H1 (cell line): ENCODE measurements around the gene HRH3. TPM values are rescaled to one million over a fixed set of nuclear protein-coding genes. Genes with fewer than 3 reads are reported as not detected.
A peak's percentile ranks its signal among the peaks of the same experiment; 100 is the strongest.

Experiments
- CTCF ChIA-PET: fragments of 300-600 bp; sonication (Branson Sonifier 250); formaldehyde crosslinking; loops from one replicate; lab custom pipeline; 2021; ENCODE audit not compliant: partially characterized antibody; lab: Charles Lee
- POLR2A ChIA-PET: fragments of 300-600 bp; sonication (Branson Sonifier 250); formaldehyde crosslinking; loops from one replicate; lab custom pipeline; 2021; ENCODE audit warnings: inconsistent platforms; ENCODE audit not compliant: partially characterized antibody; lab: Charles Lee
- DNase-seq, 2 experiments: peaks; one replicate each; pipeline versions ENCODE4 v3.0.0 to v3.0.0-alpha.2; 2010 to 2022; ENCODE audit warnings: low spot score in 2 of 2, low read depth in 1 of 2, mixed read lengths in 1 of 2
- FAIRE-seq: peaks from 2 replicates; lab custom pipeline; 2011; peaks lifted over from hg19 to GRCh38; lab: Jason Lieb, UNC
- H2AFZ ChIP-seq: 2 replicates; pipeline ENCODE4 v1.8.1; 2012; ENCODE audit warnings: low read length, inconsistent platforms
- H2AK5ac ChIP-seq: 2 replicates; pipeline ENCODE4 v1.6.1; 2013; ENCODE audit warnings: low read depth, low read length
- H2BK120ac ChIP-seq: replicated peaks from 2 replicates; pipeline ENCODE3; 2013; ENCODE audit warnings: low read depth, low read length, inconsistent platforms
- H2BK12ac ChIP-seq: 2 replicates; pipeline ENCODE4 v1.6.1; 2013; ENCODE audit warnings: low read depth, low read length
- H2BK15ac ChIP-seq: 2 replicates; pipeline ENCODE4 v1.6.1; 2013; ENCODE audit warnings: low read length
- H2BK20ac ChIP-seq: 2 replicates; pipeline ENCODE4 v1.6.1; 2013; ENCODE audit warnings: low read length
- H2BK5ac ChIP-seq: 2 replicates; pipeline ENCODE4 v1.6.1; 2013; ENCODE audit warnings: low read depth, low read length
- H3K14ac ChIP-seq: 2 replicates; pipeline ENCODE4 v1.6.1; 2013; ENCODE audit warnings: inconsistent platforms; ENCODE audit not compliant: insufficient read length
- H3K18ac ChIP-seq: 2 replicates; pipeline ENCODE4 v1.6.1; 2013; ENCODE audit warnings: low read length; ENCODE audit errors: extremely low read depth
- H3K23ac ChIP-seq: 2 replicates; pipeline ENCODE4 v1.6.1; 2013; ENCODE audit warnings: inconsistent platforms; ENCODE audit not compliant: insufficient read length
- H3K23me2 ChIP-seq: 2 replicates; pipeline ENCODE4 v1.6.1; 2013; ENCODE audit warnings: low read depth, low read length
- H3K27ac ChIP-seq: 2 replicates; pipeline ENCODE4 v1.6.1; 2011; ENCODE audit warnings: low read depth, low read length, inconsistent platforms
- H3K27me3 ChIP-seq, 4 experiments: replicated peaks in 1 of 4; 1 replicate in 1 of 4; 2 replicates in 3 of 4; pipeline versions ENCODE4 v1.6.1 to v1.8.1; 2011 to 2013; ENCODE audit warnings: low read length in 3 of 4, mild to moderate bottlenecking in 3 of 4, inconsistent platforms in 2 of 4, mixed read lengths in 2 of 4, moderate library complexity in 1 of 4; ENCODE audit not compliant: control insufficient read depth in 3 of 4, insufficient read depth in 3 of 4; ENCODE audit errors: extremely low read depth in 1 of 4
- H3K36me3 ChIP-seq, 4 experiments: 2 replicates each; pipeline versions ENCODE4 v1.6.1 to v1.8.1; 2011 to 2013; ENCODE audit warnings: mild to moderate bottlenecking in 4 of 4, low read length in 3 of 4, moderate library complexity in 2 of 4, control low read depth in 1 of 4, inconsistent platforms in 1 of 4; ENCODE audit not compliant: insufficient read depth in 4 of 4, control insufficient read depth in 2 of 4
- H3K4ac ChIP-seq: replicated peaks from 2 replicates; pipeline ENCODE3; 2013; ENCODE audit warnings: low read length, low read depth, mixed read lengths, inconsistent platforms; ENCODE audit not compliant: insufficient read length
- H3K4me1 ChIP-seq, 4 experiments: replicated peaks in 1 of 4; 1 replicate in 1 of 4; 2 replicates in 3 of 4; pipeline versions ENCODE4 v1.6.1 to v1.8.1; 2011 to 2013; ENCODE audit warnings: low read length in 3 of 4, inconsistent platforms in 2 of 4, mixed read lengths in 1 of 4; ENCODE audit not compliant: insufficient read depth in 4 of 4, control insufficient read depth in 3 of 4
- H3K4me2 ChIP-seq, 2 experiments: 2 replicates each; pipeline versions ENCODE4 v1.6.1 to v1.8.1; 2011 to 2013; ENCODE audit warnings: low read depth in 2 of 2, low read length in 2 of 2, control low read depth in 1 of 2, inconsistent platforms in 1 of 2, mild to moderate bottlenecking in 1 of 2; ENCODE audit not compliant: insufficient read depth in 1 of 2
- H3K4me3 ChIP-seq, 4 experiments: fragments of 200-600, 300-600 bp in 1 of 4; sonication (generic), shearing (Covaris generic), sonication (Bioruptor Twin) in 1 of 4; 2 replicates each; pipeline versions ENCODE4 v1.5.1 to v1.8.1; 2011 to 2016; ENCODE audit warnings: low read length in 4 of 4, low read depth in 3 of 4, control low read depth in 2 of 4, inconsistent platforms in 2 of 4, mild to moderate bottlenecking in 2 of 4, mixed read lengths in 1 of 4, moderate library complexity in 1 of 4; ENCODE audit not compliant: insufficient read depth in 2 of 4; ENCODE audit errors: extremely low read depth in 1 of 4
- H3K56ac ChIP-seq: replicated peaks from 2 replicates; pipeline ENCODE3; 2013; ENCODE audit warnings: low read depth, mild to moderate bottlenecking, mixed read lengths, low read length, inconsistent platforms; ENCODE audit not compliant: insufficient read length
- H3K79me1 ChIP-seq: 2 replicates; pipeline ENCODE4 v1.6.1; 2013; ENCODE audit warnings: low read depth, low read length, control low read depth
- H3K79me2 ChIP-seq, 2 experiments: 2 replicates each; pipeline versions ENCODE4 v1.6.1 to v1.8.1; 2012 to 2013; ENCODE audit warnings: low read length in 2 of 2, mild to moderate bottlenecking in 2 of 2, inconsistent platforms in 1 of 2; ENCODE audit not compliant: insufficient read depth in 2 of 2, control insufficient read depth in 1 of 2
- H3K9ac ChIP-seq, 4 experiments: replicated peaks in 1 of 4; 1 replicate in 1 of 4; 2 replicates in 3 of 4; pipeline versions ENCODE4 v1.6.1 to v1.8.1; 2011 to 2013; ENCODE audit warnings: low read depth in 3 of 4, low read length in 3 of 4, control low read depth in 2 of 4, mild to moderate bottlenecking in 2 of 4, moderate library complexity in 2 of 4, inconsistent platforms in 1 of 4; ENCODE audit errors: extremely low read depth in 1 of 4
- H3K9me3 ChIP-seq, 2 experiments: 2 replicates each; pipeline versions ENCODE4 v1.6.1 to v1.8.1; 2012 to 2013; ENCODE audit warnings: mild to moderate bottlenecking in 2 of 2, moderate library complexity in 2 of 2, control low read depth in 1 of 2, inconsistent platforms in 1 of 2, low read depth in 1 of 2, low read length in 1 of 2, mixed read lengths in 1 of 2; ENCODE audit not compliant: insufficient read depth in 2 of 2
- H4K20me1 ChIP-seq, 2 experiments: replicated peaks in 1 of 2; 2 replicates each; pipeline versions ENCODE3 to v1.8.1; 2011 to 2013; ENCODE audit warnings: inconsistent platforms in 2 of 2, low read length in 2 of 2, mild to moderate bottlenecking in 1 of 2; ENCODE audit not compliant: insufficient read depth in 2 of 2, control insufficient read depth in 1 of 2
- H4K5ac ChIP-seq: 2 replicates; pipeline ENCODE4 v1.6.1; 2013; ENCODE audit warnings: low read length, low read depth, mixed read lengths, inconsistent platforms; ENCODE audit not compliant: insufficient read length
- H4K8ac ChIP-seq: 2 replicates; pipeline ENCODE4 v1.8.0; 2013; ENCODE audit warnings: mild to moderate bottlenecking, moderate library complexity, low read length, inconsistent platforms; ENCODE audit not compliant: insufficient read depth; ENCODE audit errors: extremely low read depth
- H4K91ac ChIP-seq: replicated peaks from 2 replicates; pipeline ENCODE3; 2013; ENCODE audit warnings: low read length, mixed read lengths, inconsistent platforms; ENCODE audit not compliant: insufficient read length
- ATF2 ChIP-seq: IDR thresholded peaks from 2 replicates; pipeline ENCODE4 v1.6.1; 2012; ENCODE audit warnings: low read length, inconsistent platforms
- HDAC2 ChIP-seq, 2 experiments: fragments of 300-600 bp in 1 of 2; sonication (generic) in 1 of 2; IDR thresholded peaks; 2 replicates each; pipeline ENCODE4 v1.6.1; 2011 to 2012; ENCODE audit warnings: low read depth in 2 of 2, low read length in 2 of 2, mild to moderate bottlenecking in 2 of 2, moderate library complexity in 2 of 2, borderline replicate concordance in 1 of 2, inconsistent platforms in 1 of 2
- KDM1A ChIP-seq: fragments of 200-600, 300-600 bp; sonication (generic); IDR thresholded peaks from 2 replicates; pipeline ENCODE4 v1.7.1; 2016; ENCODE audit warnings: mild to moderate bottlenecking, low read length, borderline replicate concordance
- SAP30 ChIP-seq: fragments of 300-600 bp; sonication (generic); IDR thresholded peaks from 2 replicates; pipeline ENCODE4 v1.7.1; 2012; ENCODE audit warnings: low read length, moderate library complexity, mild to moderate bottlenecking, inconsistent platforms; ENCODE audit not compliant: insufficient read depth, insufficient replicate concordance
- WGBS, 2 experiments: shearing (Covaris generic) in 1 of 2; methylation state at CpG; one replicate each; pipeline versions ENCODE4 v1.1.6 to v1.1.7; 2013 to 2015; ENCODE audit warnings: low lambda C conversion rate in 2 of 2, mixed read lengths in 2 of 2, inconsistent platforms in 1 of 2, low coverage in 1 of 2, missing lambda C conversion rate in 1 of 2; ENCODE audit not compliant: insufficient replicate concordance in 2 of 2, insufficient coverage in 1 of 2, insufficient read length in 1 of 2; ENCODE audit errors: extremely low coverage in 1 of 2, missing lambda C conversion rate in 1 of 2; 5-methylcytosine and 5-hydroxymethylcytosine counted together
- polyA plus RNA-seq, 7 experiments: library from polyadenylated mRNA; depleted of rRNA in 3 of 7; stranded (reverse) in 5 of 7; unstranded in 2 of 7; fragments of >200 nt in 5 of 7; fragments of 200-250 nt in 2 of 7; gene quantifications; 1 replicate in 5 of 7; 2 replicates in 1 of 7; 4 replicates in 1 of 7; pipeline versions ENCODE4 v1.2.1 to v1.2.3, GENCODE V29; 2011 to 2013; ENCODE audit warnings: missing spikeins in 2 of 7, mixed read lengths in 2 of 7
- total RNA-seq: library from RNA; stranded (reverse); fragmentation: NEBNext Ultra II Directional; extraction: Animal tissue kit (Norgen Biotek cat#: 25700); gene quantifications from 2 replicates; pipeline ENCODE4 v1.2.1, GENCODE V29; 2021

Gene HRH3
- total and polyA plus RNA-seq, 2 of the 8 experiments (the other 6 are each of a cell fraction or from before 2014, with no cell fraction given): 2.0 to 4.5 TPM

- no peak overlapping the region for H2AFZ ChIP-seq
- TF ChIP-seq SAP30: no peak
- 0 out of 4 replicates have a peak, but pooled peaks of 1 of the 2 experiments have one; percentile 45 for TF ChIP-seq HDAC2 (IDR thresholded peaks at IDR 0.05; ENCODE audit: borderline replicate concordance in 1 of 2, low read depth in 2 of 2, low read length in 2 of 2)
- TF ChIP-seq ATF2: no peak
- peak; percentile 95 for TF ChIP-seq KDM1A
- no peak overlapping the region for H3K14ac ChIP-seq
- no peak overlapping the region for H2BK15ac ChIP-seq
- no peak for DNase-seq
- H3K23ac ChIP-seq: no peak overlapping the region
- 0 out of 2 replicates have a peak, but pooled peaks cover 2% of the 10 kb centered on the region for H3K79me1 ChIP-seq
- no peak overlapping the region for H3K56ac ChIP-seq
- no peak overlapping the region for H2BK5ac ChIP-seq
- peaks cover 0 to 5% (median 4%) of the 10 kb centered on the region in 4 experiments; a peak in 3 of 7 replicates for H3K4me1 ChIP-seq
- H3K4ac ChIP-seq: no peak overlapping the region
- FAIRE-seq: no peak
- H3K4me3 ChIP-seq: no peak overlapping the region
- peaks cover 0 to 3% (median 0%) of the 10 kb centered on the region in 4 experiments; a peak in 3 of 7 replicates for H3K27me3 ChIP-seq
- no peak overlapping the region for H3K9ac ChIP-seq
- WGBS, 2 experiments: 92% methylated on average over 4 of the region's 4 CpGs; no CpG with 5 or more reads in 1 of the 2 experiments
- peak overlapping the region; percentile 16; the same call in 1 of the 2 replicates for H2AK5ac ChIP-seq
- no peak overlapping the region for H3K18ac ChIP-seq
- no peak overlapping the region for H2BK20ac ChIP-seq
- no peak overlapping the region for H2BK120ac ChIP-seq
- ChIA-PET POLR2A (interaction anchor here (1.7 kb wide), 1 partner anchor 14 kb away, joined by 3 read pairs; no protein-coding TSS in a partner anchor), CTCF (interaction anchor here (0.8 to 1.8 kb wide), 5 partner anchors 12 to 77 kb away, joined by 3 to 7 read pairs (median 3); no protein-coding TSS in a partner anchor)
- H3K27ac ChIP-seq: no peak overlapping the region
- peaks cover 0 to 15% of the 10 kb centered on the region in 2 experiments for H4K20me1 ChIP-seq
- H3K9me3 ChIP-seq: peaks cover 0 to 5% of the 10 kb centered on the region in 2 experiments; a peak in 1 of 4 replicates
- H3K4me2 ChIP-seq: no peak overlapping the region
- no peaks in the 10 kb centered on the region for H3K36me3 ChIP-seq
- H4K91ac ChIP-seq: no peak overlapping the region
- peaks cover 19% of the 10 kb centered on the region for H3K23me2 ChIP-seq
- H2BK12ac ChIP-seq: no peak overlapping the region
- no peak overlapping the region for H4K5ac ChIP-seq
- no peaks in the 10 kb centered on the region for H3K79me2 ChIP-seq
- no peak overlapping the region for H4K8ac ChIP-seq
These were observed 13.6 kb upstream of the HRH3 start for GRCh38 chr20:62233684-62234083.
